ENCODE results near the gene PIK3CB.

Gene PIK3CB

DNA sequence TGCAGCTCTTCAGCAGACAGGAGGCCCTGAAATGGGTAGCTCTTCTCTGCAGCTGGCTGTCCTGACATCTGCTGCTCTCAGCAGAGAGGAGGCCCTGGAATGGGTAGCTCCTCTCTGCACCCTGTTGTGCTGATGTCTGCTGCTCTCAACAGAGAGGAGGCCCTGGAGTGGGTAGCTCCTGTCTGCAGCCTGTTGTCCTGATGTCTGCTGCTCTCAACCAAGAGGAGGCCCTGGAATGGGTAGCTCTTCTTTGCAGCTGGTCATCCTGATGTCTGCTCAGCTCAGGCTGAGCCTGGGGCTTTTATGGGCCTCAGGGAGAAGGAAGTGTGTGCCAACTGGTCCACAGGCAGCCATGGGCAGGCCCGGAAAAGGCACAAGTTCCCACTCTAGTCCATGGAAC is 66.6 kb downstream of the PIK3CB start:
- DNase-seq (ENCODE audit: low spot score), result no peak
- TF ChIP-seq, protein P1, sequence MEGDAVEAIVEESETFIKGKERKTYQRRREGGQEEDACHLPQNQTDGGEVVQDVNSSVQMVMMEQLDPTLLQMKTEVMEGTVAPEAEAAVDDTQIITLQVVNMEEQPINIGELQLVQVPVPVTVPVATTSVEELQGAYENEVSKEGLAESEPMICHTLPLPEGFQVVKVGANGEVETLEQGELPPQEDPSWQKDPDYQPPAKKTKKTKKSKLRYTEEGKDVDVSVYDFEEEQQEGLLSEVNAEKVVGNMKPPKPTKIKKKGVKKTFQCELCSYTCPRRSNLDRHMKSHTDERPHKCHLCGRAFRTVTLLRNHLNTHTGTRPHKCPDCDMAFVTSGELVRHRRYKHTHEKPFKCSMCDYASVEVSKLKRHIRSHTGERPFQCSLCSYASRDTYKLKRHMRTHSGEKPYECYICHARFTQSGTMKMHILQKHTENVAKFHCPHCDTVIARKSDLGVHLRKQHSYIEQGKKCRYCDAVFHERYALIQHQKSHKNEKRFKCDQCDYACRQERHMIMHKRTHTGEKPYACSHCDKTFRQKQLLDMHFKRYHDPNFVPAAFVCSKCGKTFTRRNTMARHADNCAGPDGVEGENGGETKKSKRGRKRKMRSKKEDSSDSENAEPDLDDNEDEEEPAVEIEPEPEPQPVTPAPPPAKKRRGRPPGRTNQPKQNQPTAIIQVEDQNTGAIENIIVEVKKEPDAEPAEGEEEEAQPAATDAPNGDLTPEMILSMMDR (IDR thresholded peaks at IDR 0.05; ENCODE audit: extremely low read depth, insufficient read depth, missing control alignments), result no peak
- in situ Hi-C loops (cut with MboI; ENCODE audit: low pct_unique_long_range_greater_than_20kb, low sequenced_read_pairs, unreplicated experiment), result no loop called here

DNA sequence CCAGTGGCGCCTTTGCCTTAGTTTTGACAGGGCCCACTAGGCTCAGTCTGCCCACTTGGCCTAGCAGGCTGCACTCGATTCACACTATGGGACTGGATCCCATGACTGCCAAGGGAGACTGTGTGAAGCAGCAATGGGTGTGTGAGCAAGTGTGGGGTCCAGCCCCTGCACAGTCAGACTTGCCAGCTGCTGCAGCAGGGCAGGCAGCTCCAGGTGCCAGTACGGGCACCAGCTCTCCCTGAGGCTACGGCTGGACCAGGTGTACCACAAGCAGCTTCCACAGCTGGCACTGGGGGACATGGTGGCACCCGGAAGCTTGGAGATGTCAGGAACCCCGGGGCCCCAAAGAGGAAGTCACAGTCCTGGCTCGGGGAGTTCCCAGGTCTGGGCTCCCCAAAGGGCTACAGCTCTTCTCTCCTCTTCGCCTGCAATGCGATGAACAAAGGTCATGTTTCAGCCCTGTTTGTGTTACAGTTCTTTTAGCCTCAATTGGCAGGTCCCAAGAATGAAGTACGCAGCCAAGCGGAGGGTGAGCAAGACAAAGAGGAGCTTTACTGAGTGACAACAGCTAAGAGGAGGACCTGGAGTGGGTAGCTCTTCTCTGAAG is 67.1 kb downstream of the PIK3CB start:
- in situ Hi-C loops (cut with MboI; ENCODE audit: low pct_unique_long_range_greater_than_20kb, low sequenced_read_pairs, unreplicated experiment), result no loop called here
- TF ChIP-seq, protein P1 (IDR thresholded peaks at IDR 0.05; ENCODE audit: extremely low read depth, insufficient read depth, missing control alignments), result no peak
- no peak for DNase-seq (ENCODE audit: low spot score)

DNA sequence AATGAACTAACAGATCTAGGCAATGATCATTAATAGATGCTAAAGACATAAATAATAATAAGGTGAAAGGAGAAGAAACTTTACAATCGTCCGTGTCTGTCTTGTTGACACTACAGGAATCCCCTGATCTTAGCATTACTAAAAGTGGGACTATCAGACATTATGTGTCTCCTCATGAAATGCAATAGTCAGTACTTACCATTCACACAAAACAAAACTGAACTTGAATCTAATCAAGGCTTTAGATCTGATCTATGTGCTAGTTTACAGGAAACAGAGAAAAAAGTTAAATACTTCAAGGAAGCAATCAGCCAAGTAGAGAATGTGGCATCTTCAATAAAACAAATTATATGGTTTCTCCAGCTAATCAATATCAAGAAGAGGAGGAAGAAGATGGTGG is 73.7 kb downstream of the PIK3CB start:
- TF ChIP-seq, protein P1 (IDR thresholded peaks at IDR 0.05; ENCODE audit: extremely low read depth, insufficient read depth, missing control alignments), result no peak
- in situ Hi-C loops (cut with MboI; ENCODE audit: low pct_unique_long_range_greater_than_20kb, low sequenced_read_pairs, unreplicated experiment), result no loop called here

DNA sequence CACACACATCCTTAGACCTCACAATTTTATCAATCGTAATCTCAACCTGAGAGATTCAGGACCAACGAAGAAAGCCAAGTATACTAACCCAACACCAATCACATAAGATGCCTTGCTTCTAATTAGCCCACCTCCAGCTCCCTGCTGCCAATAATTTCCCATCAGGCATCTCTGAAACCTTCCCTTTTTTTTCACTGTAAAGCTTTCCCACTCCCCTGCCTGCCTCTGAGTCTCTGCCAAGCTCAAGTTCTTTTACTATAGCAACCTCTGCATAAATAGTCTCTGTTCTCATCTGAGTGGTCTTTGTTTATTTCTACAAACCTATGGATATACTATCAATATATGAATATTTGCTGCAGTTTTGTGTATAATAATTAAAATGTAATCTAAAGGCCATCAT is 86.5 kb downstream of the PIK3CB start:
- TF ChIP-seq, protein P1 (IDR thresholded peaks at IDR 0.05; ENCODE audit: extremely low read depth, insufficient read depth, missing control alignments), result no peak
- in situ Hi-C loops (cut with MboI; ENCODE audit: low pct_unique_long_range_greater_than_20kb, low sequenced_read_pairs, unreplicated experiment), result no loop called here
- no peak for DNase-seq (ENCODE audit: low spot score)

More for the DNA sequence above, 73.7 kb downstream of the PIK3CB start:
- no peak for DNase-seq (ENCODE audit: low spot score)

DNA sequence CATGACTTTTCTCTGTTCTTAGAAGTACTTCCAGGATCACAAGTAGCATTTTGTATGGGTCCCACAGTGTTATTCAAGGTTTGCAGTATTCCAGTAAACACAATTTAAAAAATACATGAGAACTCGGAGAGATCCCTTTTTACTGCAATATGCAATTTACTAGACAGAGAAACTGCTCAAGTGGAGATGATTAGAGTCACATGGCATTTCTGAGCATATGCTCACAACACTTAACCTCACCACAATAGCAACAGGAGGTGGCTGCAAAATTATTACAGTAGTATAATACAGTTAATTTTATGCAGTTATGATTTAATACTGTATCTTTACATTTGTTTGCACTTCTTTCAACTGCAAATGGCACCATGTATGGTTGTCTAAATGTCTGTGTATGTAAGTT is 87.5 kb downstream of the PIK3CB start:
- in situ Hi-C loops (cut with MboI; ENCODE audit: low pct_unique_long_range_greater_than_20kb, low sequenced_read_pairs, unreplicated experiment), result no loop called here
- no peak for DNase-seq (ENCODE audit: low spot score)
- TF ChIP-seq, protein P1 (IDR thresholded peaks at IDR 0.05; ENCODE audit: extremely low read depth, insufficient read depth, missing control alignments), result no peak

DNA sequence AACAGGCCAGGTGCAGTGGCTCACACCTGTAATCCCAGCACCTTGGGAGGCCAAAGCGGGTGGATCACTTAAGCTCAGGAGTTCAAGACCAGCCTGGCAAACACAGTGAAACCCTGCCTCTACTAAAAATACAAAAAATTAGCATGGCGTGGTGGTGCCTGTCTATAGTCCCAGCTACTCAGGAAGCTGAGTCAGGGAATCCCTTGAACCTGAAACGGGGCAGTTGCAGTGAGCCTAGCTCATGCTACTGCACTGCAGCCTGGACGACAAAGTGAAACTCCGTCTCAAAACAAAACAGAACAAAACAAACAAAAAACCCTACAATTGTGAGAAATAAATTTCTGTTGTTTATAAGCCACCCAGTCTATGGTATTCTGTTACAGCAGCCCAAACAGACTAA is 94.7 kb downstream of the PIK3CB start:
- in situ Hi-C loops (cut with MboI; ENCODE audit: low pct_unique_long_range_greater_than_20kb, low sequenced_read_pairs, unreplicated experiment), result no loop called here
- DNase-seq (ENCODE audit: low spot score), result no peak

More for the DNA sequence above, 94.7 kb downstream of the PIK3CB start:
- TF ChIP-seq, protein P1 (IDR thresholded peaks at IDR 0.05; ENCODE audit: extremely low read depth, insufficient read depth, missing control alignments), result no peak
